Ramos (cell line): Measurements from ENCODE around the gene KCND3.
"Not testable (repeated sequence)": the region's sequence is repeated elsewhere in the genome, so short reads cannot be mapped to it uniquely, and the experiment has no call there.

Experiments used
- in situ Hi-C: fragments of 300-500 bp; cut with MboI; formaldehyde crosslinking; loops from one replicate; pipeline ENCODE4 v1.14.3; 2022; ENCODE audit warnings: low sequenced_read_pairs; ENCODE audit not compliant: unreplicated experiment

Gene KCND3

GRCh38 chr1:111825217-111825616, 164.3 kb downstream of the KCND3 start:
- in situ Hi-C loops: no loop called here

DNA sequence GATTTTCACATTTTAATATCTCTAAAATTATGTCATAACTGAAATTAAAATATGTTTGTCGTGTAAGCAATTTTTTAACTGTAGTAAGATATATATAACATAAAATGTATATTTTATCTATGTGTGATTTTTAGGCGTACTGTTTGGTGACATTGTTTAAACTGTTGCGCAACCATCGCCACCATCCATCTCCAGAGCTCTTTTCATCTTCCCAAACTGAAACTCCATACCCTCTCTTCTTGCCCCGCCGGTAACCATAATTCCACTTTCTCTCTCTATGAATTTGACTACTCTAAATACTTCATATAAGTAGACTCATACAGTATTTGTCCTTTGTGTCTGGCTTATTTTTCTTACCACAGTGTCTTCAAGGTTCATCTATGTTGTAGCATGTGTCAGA, 167.3 kb downstream of the KCND3 start:
- in situ Hi-C loops: no loop called here

DNA sequence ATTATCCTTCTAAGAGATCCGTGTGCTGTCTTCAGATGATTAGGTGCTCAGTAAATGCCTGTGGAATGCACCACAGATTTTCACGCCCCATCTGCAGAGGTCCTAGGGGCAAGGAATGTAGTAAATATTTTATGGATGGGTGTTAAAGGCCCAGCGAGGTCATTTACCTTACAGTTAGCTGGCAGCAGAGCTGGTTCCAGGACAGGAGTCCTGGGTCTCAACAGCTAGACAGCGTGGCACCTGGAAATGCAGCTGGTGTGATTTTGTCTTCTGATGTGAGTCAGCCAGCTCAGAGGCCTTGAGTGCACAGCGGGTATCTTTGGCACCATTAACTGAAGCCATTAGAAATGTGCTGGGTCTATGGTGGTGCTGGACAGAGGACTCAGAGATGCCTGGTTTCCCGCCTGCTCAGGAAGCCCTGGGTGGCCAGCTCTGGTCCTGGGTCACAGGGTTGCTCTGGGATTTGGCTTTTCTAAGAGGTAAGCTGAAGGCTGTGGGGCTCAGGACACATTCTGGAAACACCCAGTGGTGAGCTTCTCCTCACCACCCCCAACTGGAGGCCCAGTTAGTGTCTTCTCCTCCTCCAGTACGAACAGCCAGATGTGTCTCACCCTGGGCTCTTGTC, 168.2 kb downstream of the KCND3 start:
- in situ Hi-C loops: no loop called here

DNA sequence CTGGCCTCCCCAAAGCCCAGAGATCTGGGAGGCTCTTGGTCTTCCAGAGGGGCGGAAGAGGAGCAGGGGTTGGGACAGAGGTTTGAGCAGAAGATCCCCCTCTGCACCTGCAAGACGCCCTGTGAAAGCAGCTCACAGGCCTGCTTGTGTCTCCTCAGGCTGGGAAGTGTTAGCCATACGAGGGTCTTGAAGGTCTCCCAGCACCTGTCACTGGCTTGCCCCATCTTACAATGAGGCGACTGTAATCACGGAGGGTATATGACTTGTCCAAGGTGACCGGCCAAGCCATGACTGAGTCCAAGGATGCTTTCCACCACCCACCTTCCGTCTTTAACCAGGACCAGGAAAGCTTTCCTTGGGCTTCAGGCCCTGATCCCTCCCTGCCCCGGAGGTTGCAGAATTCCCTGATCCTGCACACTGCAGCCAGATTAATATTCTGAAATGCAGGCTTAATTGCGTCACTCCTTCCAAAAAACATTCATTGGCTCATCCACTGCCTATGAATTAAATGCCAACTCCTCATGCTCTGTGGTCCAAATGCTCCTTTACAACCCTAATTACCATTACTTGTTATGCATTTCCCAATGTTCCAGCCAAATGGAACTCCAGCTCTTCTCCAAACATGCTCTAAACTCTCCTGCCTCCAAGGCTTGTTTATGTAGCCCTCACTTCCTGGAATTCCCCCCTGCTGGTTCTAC, 169.8 kb downstream of the KCND3 start:
- in situ Hi-C loops: no loop called here

GRCh38 chr1:111818546-111818945, 170.9 kb downstream of the KCND3 start:
- in situ Hi-C loops: no loop called here

- in situ Hi-C loops: no loop called here
Measured at GRCh38 chr1:111818081-111818480, 171.4 kb downstream of the KCND3 start.

- in situ Hi-C loops: no loop called here
Measured at GRCh38 chr1:111814642-111815041, 174.8 kb downstream of the KCND3 start.

DNA sequence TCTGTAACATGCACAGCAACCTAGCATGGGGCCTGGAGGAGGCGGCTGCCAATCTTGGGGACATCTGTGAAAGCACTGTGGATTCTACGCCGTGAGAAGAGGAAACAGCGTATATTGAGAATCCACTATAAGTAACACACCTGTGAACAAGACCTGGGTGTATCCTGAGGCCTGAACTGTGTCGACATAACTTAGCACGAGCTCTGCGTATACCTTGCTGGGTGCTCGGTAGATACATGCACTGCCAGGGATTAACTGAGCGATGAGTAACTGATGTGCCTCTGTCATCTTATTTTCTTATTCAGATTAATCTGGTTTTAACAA, 175.2 kb downstream of the KCND3 start:
- in situ Hi-C loops: no loop called here

GRCh38 chr1:111813440-111814304, 175.8 kb downstream of the KCND3 start:
- in situ Hi-C loops: no loop called here

- in situ Hi-C loops: no loop called here
Measured at GRCh38 chr1:111812306-111812705, 177.2 kb downstream of the KCND3 start.

GRCh38 chr1:111811891-111812290, 177.6 kb downstream of the KCND3 start:
- in situ Hi-C loops: no loop called here

DNA sequence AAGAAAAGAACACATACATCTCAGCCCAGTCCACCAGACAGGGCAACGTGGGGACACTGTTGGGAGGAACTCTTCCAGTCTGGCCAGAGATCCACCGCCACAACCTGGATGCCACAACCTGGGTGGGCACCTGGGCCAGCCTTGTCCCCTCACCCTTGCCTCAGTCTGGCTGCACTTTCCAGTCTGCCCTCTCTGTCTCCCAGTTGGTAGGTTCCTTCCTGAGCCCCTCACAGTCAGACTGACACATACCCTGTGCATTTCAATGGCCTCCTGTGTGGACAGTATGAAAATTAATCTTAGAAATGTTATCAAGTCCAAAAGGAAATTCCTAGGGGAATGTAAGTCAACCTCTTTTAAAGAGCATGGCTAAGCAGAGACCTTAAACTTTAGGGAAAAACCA, 184.2 kb downstream of the KCND3 start:
- in situ Hi-C loops: no loop called here

DNA sequence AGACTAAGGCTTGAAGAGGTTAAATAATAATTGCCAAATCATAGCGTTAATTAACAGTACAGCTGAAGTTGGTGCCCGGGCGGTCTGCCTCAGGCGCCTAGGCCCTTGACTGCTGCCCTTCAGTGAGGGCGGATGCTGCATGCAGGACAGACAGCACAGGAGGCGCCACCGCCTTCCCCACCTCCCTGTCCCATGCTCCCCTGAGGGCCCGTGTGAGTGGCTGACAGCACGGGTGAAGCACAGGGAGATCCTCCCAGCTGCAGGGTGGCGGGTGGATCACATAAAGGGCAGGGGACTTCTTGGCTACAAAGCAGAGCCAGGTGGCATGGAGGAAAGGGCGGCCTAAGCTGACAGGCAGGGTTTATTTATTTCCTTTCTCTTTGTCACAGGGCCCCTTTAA, 184.7 kb downstream of the KCND3 start:
- in situ Hi-C loops: no loop called here

- in situ Hi-C loops: no loop called here
Measured at GRCh38 chr1:111803951-111804350, 185.5 kb downstream of the KCND3 start.

GRCh38 chr1:111802984-111803383, 186.5 kb downstream of the KCND3 start:
- in situ Hi-C loops: no loop called here

- in situ Hi-C loops: no loop called here
Measured at GRCh38 chr1:111802110-111802509, 187.4 kb downstream of the KCND3 start.

GRCh38 chr1:111801071-111801850, 188.2 kb downstream of the KCND3 start:
- in situ Hi-C loops: no loop called here

DNA sequence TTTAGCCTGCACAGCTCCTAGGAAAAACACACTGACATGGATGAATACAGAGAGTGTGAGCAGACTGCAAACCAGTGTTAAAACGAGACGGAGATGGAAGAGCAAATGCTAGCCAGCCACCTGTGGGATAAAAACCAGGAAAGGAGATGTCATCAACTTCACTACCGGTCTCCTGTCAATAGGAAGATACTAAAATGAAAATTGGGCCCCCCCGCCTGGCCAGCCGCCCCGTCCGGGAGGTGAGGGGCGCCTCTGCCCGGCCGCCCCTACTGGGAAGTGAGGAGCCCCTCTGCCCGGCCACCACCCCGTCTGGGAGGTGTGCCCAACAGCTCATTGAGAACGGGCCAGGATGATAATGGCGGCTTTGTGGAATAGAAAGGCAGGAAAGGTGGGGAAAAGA, 189.7 kb downstream of the KCND3 start:
- in situ Hi-C loops: not testable (repeated sequence)

GRCh38 chr1:111798580-111798979, 190.9 kb downstream of the KCND3 start:
- in situ Hi-C loops: no loop called here

- in situ Hi-C loops: no loop called here
Measured at GRCh38 chr1:111795401-111795800, 194.1 kb downstream of the KCND3 start.

GRCh38 chr1:111793923-111794322, 195.5 kb downstream of the KCND3 start:
- in situ Hi-C loops: no loop called here
